GM18858 (cell line): ENCODE results near the gene KCND3.

Experiments used
- ATAC-seq: cut with Tn5 transposase; IDR thresholded peaks from one replicate; pipeline ENCODE4 v1.9.1; 2021; ENCODE audit not compliant: unreplicated experiment

KCND3 gene

DNA sequence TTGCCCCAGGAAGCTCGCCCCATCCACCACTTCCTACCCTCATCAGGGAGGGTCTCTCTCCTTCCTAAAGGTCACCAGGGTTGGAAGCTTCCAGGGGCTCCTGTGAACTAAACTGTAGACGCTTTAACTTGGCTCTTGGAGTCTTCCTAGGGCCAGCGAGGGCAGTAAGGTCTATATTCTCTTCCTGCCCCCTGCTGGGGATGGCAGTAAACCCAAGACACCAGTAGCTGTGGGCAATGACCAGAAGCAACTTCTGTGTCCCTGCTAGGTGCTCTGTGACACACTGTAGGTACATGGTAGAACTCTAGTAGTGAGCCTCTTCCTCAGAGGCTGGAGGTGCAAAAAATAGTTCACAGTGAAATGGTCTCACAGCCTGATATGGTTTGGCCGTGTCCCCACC, 30.0 kb downstream of the KCND3 start:
- ATAC-seq, result no peak

DNA sequence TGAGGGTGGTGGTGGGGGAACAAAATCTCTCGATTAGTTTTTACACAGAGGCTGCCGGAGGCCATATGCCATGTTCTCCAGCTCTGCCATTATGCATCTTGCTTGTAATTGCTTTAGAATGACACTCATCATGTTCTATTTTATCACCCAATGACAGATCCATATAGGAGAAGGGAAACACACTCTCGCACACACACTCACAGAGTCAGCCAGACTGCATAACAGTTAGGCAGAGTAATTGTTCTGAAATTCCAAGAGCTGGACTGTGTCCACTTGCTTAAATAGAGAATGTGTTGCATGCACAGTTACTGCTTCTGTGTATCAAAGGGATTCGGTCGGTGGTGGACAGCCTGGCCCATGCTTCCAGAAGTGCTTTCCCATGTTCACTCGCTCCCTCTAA, 30.6 kb downstream of the KCND3 start:
- no peak for ATAC-seq

DNA sequence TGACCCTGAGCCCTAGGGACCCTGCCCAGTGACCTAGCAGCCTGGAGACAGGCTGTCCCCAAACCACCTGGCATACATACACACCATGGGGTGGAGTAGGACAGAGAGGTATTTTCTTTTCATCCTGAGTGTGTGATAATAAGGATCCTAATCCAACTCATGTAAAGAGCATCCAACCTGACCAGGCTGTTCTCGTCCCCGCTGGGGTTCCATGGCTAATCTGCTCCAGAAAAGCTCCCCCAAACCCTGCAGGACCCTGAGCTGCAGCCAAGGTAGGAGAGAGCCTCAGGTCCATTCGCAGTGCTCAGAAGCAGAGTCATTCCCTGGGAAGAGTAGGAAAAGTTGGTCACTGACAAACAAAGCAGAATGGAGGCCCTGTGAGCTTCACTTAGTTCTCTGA, 31.4 kb downstream of the KCND3 start:
- ATAC-seq, result no peak

- ATAC-seq, result no peak
Measured at GRCh38 chr1:111956155-111956771, 33.2 kb downstream of the KCND3 start.

- ATAC-seq, result no peak
Measured at GRCh38 chr1:111955755-111956154, 33.7 kb downstream of the KCND3 start.

DNA sequence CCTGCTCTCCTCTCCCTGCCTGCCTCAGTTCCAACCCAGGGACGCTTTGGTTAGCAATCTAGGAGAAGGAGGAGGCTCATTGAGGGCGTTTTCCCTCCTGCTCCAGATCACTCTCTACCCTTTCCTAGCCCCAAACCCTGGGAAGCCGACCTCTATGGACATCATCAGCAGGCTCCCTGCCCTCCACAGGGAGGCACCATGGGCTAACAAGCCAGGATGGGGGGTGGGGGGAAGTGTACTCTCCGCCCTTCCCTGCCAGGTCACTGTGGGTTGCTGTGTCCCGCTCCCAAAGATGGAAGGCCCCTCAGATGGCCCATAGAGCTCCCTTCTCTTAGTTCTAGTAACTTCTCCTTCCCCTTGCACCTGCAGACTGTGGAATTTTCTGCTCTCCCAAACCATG, 35.7 kb downstream of the KCND3 start:
- no peak for ATAC-seq

GRCh38 chr1:111952125-111952657, 37.3 kb downstream of the KCND3 start:
- ATAC-seq, result no peak

DNA sequence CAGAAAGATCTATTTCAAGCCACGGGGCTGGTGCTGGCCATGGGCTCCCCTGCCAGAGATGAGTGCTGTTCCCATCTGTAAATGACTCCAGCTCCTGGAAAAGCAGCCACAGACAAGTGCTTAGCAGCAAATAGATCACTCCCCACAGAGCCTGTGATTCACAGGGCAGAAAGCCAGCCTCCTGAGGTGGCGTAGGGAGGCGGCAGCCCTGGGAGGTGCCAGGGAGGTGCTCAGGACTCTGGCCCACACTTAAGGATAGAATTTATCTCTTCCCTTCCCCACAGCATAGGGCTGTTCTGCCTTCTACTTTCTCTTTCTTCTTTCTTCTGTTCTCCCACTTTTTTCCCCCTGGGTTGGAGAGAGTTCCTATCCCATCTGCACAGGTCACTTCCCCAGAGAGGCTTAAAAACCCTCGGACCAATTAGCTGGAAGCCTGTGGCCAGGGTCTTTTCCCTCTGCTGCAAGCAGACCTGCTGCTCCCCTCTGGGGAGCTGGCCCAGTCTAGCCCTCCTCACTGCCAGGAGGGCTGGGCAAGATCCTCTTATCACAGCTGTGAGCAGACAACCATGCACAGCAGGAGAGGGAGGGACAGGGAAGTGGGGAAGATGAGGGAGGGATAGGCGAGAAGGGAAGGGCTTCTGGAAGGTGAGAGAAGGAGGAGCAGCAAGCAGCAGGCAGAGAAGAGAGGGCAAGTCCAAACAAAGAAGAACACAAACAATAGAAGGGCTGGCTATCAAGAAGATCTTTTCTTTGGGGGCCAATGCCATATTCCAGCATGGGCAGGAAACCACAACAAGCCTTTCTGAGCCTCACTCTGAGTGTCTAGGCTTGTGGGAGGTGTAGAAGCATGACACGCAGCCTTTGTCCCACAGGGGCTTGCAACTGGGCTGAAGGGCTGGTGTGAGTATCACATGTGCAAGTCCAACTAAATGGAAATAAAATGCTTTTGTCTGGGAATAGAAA, 41.0 kb downstream of the KCND3 start:
- no peak for ATAC-seq

- no peak for ATAC-seq
Measured at GRCh38 chr1:111943846-111944749, 45.4 kb downstream of the KCND3 start.

DNA sequence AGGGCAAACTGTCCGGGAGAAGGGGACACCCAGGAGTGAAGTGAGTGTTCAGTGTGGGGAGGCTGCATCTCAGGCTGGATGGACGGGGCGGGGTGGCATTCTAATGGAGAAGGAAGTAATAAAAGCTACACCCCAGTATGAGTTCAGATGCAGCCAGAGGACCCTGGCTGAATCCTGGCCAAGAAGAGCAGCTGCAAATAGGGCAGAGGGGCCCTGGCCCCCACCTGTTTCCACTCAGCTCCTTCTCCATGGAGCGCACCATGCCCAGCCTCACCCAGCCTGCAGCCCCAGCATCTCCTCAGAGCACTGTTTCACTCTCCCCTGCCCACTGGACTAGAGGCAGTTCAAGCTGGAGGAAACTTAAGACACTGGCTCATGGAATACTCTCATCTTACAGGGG, 46.4 kb downstream of the KCND3 start:
- no peak for ATAC-seq

GRCh38 chr1:111938536-111938935, 50.9 kb downstream of the KCND3 start:
- ATAC-seq, result no peak

DNA sequence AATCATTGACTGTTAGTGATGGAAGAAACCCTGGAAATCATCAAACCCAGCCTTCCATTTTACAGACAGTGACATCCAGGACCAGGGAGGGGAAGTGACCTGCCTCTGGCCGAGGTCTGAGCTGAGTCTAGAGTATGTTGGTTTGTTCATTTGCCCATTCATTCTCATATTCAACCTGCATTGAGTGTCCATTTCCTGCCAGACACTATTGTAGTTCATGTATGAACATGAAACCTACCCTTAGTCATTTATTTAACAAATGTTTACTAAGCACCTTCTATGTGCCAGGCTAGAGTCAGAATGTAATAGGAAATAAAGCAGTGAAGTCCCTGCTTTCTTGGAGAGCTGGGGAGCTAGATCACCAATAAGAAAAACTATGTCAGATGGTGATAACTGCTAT, 51.3 kb downstream of the KCND3 start:
- ATAC-seq, result no peak

DNA sequence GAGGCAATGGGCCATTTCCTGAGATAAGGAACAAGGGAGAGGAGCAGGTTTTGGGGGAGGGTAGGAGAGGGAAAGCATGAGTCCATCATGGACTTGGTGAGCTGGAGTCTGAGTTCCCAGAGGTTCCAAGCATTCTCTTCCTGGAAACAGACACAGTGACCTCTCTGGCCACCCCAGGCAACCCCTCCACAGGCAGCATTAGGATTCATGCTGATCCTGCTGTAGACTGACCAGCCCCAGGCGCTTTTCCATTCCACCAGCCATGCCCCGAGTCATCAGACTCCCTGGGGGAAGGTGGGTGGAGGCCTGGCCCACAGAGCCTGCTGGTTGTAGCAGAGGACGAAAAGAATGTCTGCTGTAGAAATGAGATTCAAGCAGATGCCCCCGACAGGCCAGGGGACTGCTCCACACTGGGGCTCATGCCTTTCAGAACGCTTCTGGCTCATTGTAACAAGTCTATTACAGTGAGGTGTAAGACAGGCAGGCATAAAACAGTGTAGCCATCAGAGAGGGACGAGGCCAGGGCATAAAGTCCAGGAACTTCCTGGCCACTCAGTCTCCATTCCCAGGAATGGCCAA, 52.2 kb downstream of the KCND3 start:
- no peak for ATAC-seq

DNA sequence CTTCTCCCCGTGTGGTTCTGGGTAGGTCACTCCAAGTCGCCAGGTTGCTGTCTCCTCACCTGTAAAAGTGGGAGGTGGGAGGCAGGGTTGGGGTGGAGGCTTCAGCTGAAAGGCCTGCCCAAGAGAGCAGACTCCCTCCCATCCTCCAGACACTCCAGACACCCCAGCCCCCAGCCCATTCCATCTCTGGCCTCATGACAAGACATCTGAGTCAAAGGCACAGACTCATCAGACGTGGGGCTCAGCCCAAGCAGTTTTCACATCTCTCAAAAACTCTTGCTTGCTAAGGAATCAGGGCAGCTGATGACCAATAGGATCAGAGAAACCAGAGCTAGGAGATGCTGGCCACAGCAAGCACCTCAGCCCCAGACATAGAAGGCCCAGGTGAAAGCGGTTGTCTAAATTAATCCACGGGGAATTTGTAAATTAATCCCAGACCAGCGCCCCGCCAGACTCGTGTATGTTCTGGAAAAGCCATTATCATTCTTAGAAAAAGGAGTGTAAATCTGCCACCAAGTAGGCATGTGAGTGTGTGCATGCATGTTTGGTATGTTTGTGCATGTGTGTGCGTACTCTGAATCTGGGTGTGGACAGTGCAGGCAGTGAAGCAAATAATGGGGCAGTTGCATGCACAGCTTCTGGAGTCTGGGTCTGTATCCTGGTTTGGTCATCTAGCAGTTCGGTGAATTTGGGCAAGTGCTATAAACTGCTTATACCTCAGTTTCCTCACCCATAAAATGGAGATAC, 55.2 kb downstream of the KCND3 start:
- ATAC-seq, result no peak

- ATAC-seq, result no peak
Measured at GRCh38 chr1:111930356-111930755, 59.1 kb downstream of the KCND3 start.

GRCh38 chr1:111928531-111928930, 60.9 kb downstream of the KCND3 start:
- ATAC-seq, result no peak

DNA sequence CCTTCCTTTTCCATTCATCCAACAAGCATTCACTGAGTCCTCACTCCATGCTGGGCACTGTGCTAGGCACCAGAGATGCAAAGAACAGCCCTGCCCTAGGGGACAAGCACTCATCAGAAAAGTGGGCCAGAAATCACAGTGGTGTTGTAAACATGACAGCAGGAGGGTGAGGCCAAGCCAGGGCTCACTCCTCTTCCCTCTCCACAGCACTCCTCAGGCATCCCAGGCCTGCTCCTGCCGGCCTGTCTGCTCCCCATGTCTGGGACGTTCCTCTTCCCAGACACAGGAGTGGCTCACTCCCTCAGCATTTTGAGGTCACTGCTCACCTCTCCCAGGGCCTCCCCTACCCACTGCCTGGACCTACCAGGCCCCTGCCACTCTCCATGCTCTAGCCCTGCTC, 61.8 kb downstream of the KCND3 start:
- ATAC-seq, result no peak

GRCh38 chr1:111924786-111925185, 64.7 kb downstream of the KCND3 start:
- no peak for ATAC-seq

DNA sequence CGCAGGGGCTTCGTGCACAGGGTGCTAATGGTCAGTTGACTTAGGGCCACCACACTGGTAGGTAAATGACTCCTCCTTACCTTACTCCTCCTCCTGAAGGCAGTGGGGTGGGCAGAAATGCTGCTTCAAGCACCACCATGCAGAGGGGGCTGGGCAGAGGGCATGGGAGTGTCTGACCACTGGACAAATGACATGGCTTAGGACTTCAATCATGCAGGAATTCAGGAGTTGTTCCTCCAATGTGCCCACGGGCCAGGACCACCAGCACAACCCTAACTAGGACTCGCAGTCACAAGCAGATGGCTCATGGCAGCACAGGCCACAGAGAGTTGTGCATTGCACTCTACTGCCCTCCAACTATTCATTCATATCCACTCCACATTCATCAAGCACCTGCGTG, 65.7 kb downstream of the KCND3 start:
- no peak for ATAC-seq

GRCh38 chr1:111921948-111922347, 67.5 kb downstream of the KCND3 start:
- no peak for ATAC-seq
